ENCODE data around the gene COL24A1.
"Not testable (repeated sequence)": the region's sequence is repeated elsewhere in the genome, so short reads cannot be mapped to it uniquely, and the experiment has no call there.

COL24A1 gene

DNA sequence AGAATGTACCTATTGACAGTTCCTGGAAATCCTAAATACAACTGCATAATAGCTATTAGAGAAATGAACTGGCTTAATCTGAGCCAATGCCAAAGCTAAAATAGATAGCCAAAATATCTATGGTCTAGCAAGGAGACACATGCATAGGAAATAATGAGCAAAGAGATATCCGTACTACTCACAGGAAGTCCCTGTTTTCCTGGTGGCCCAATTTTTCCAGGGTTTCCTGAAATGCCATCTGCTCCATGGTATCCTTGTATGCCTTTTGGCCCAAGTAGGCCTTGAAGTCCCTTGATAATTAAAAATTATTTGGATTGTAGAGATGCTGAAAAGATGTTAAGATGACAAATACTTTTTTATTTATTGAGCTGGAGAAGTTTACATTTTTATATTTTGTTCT lies 340.0 kb downstream of the COL24A1 start:
- POLR2A ChIA-PET: no interaction called here
- Histone ChIP-seq H3K4me1 (ENCODE audit: control extremely low read depth in 1 of 4, control insufficient read depth in 4 of 4, insufficient read depth in 4 of 4, low read length in 3 of 4) (no peaks in the 10 kb centered on the region), H3K4me3 (ENCODE audit: control insufficient read depth in 1 of 7, extremely low read depth in 1 of 7, insufficient read depth in 4 of 7, low read depth in 2 of 7, low read length in 6 of 7) (no peak overlapping the region), H3K27ac (ENCODE audit: insufficient read depth in 1 of 2, low read depth in 1 of 2, low read length in 2 of 2, poor library complexity in 1 of 2, severe bottlenecking in 2 of 2) (no peak overlapping the region), H3K9me3 (ENCODE audit: control extremely low read depth in 1 of 5, control insufficient read depth in 4 of 5, insufficient read depth in 2 of 5, low read depth in 1 of 5, low read length in 4 of 5) (peaks cover 0 to 5% (median 0%) of the 10 kb centered on the region in 5 experiments), H3K27me3 (replicated peaks in 2 of 5; ENCODE audit: control insufficient read depth in 4 of 5, insufficient read depth in 5 of 5, low read length in 4 of 5) (no peaks in the 10 kb centered on the region), H3K36me3 (ENCODE audit: control insufficient read depth in 4 of 4, insufficient read depth in 4 of 4, low read length in 3 of 4) (peaks cover 7 to 43% (median 26%) of the 10 kb centered on the region in 4 experiments)
- CTCF ChIA-PET: interaction anchor here (1.7 kb wide), 1 partner anchor 108 kb away, joined by 4 read pairs; the partner anchor contains the start of gene ZNHIT6
- 90% methylated on average over 1 of the region's 1 CpG for WGBS (ENCODE audit: insufficient coverage)
- no peak for DNase-seq

GRCh38 chr1:85815906-85816305 lies 340.7 kb downstream of the COL24A1 start:
- Histone ChIP-seq H3K27me3 (replicated peaks in 2 of 5; ENCODE audit: control insufficient read depth in 4 of 5, insufficient read depth in 5 of 5, low read length in 4 of 5) (no peaks in the 10 kb centered on the region), H3K27ac (ENCODE audit: insufficient read depth in 1 of 2, low read depth in 1 of 2, low read length in 2 of 2, poor library complexity in 1 of 2, severe bottlenecking in 2 of 2) (no peak overlapping the region), H3K4me3 (ENCODE audit: control insufficient read depth in 1 of 7, extremely low read depth in 1 of 7, insufficient read depth in 4 of 7, low read depth in 2 of 7, low read length in 6 of 7) (no peak overlapping the region), H3K4me1 (ENCODE audit: control extremely low read depth in 1 of 4, control insufficient read depth in 4 of 4, insufficient read depth in 4 of 4, low read length in 3 of 4) (no peaks in the 10 kb centered on the region), H3K9me3 (ENCODE audit: control extremely low read depth in 1 of 5, control insufficient read depth in 4 of 5, insufficient read depth in 2 of 5, low read depth in 1 of 5, low read length in 4 of 5) (peaks cover 0 to 5% (median 0%) of the 10 kb centered on the region in 5 experiments), H3K36me3 (ENCODE audit: control insufficient read depth in 4 of 4, insufficient read depth in 4 of 4, low read length in 3 of 4) (peaks cover 9 to 49% (median 28%) of the 10 kb centered on the region in 4 experiments)
- 100% methylated on average over 1 of the region's 2 CpGs for WGBS (ENCODE audit: insufficient coverage)
- CTCF ChIA-PET: interaction anchor here (1.7 kb wide), 1 partner anchor 108 kb away, joined by 4 read pairs; the partner anchor contains the start of gene ZNHIT6
- DNase-seq: no peak
- POLR2A ChIA-PET: no interaction called here

DNA sequence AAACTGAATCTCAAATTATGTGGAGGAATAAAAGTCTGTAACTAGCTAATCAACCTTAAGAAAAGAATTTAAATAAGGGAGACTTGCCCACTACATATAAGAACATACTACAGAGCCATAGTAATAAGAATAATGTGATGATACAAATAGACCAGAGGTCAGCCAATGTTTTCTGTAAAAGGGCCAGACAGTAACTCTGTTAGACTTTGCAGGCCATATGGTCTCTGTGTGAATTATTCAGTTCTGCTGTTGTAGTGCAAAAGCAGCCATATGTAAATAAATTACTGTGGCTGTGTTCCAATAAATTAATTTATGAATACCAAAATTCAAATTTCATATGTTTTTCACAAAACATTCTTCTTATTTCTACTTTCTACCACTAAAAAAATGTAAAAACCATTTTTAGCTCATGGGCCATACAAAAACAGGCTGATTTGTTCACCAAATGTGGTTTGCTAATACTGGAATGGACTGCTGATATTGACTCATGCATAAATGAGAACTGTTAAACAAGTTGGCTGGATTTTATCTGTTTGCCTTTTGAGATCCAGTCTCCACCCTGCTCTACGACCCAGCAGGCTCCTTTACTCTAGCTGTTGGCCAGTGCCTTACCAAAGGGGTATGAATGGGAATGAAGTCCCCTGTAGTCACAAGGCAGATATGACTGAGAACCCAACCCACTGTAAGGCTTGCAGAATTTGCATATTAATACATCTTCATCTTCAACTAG lies 350.2 kb downstream of the COL24A1 start:
- Histone ChIP-seq H3K4me3 (ENCODE audit: control insufficient read depth in 1 of 7, extremely low read depth in 1 of 7, insufficient read depth in 4 of 7, low read depth in 2 of 7, low read length in 6 of 7) (no peak overlapping the region), H3K4me1 (ENCODE audit: control extremely low read depth in 1 of 4, control insufficient read depth in 4 of 4, insufficient read depth in 4 of 4, low read length in 3 of 4) (no peaks in the 10 kb centered on the region), H3K27me3 (replicated peaks in 2 of 5; ENCODE audit: control insufficient read depth in 4 of 5, insufficient read depth in 5 of 5, low read length in 4 of 5) (no peaks in the 10 kb centered on the region), H3K27ac (ENCODE audit: insufficient read depth in 1 of 2, low read depth in 1 of 2, low read length in 2 of 2, poor library complexity in 1 of 2, severe bottlenecking in 2 of 2) (no peak overlapping the region), H3K36me3 (ENCODE audit: control insufficient read depth in 4 of 4, insufficient read depth in 4 of 4, low read length in 3 of 4) (peaks cover 4 to 44% (median 22%) of the 10 kb centered on the region in 4 experiments), H3K9me3 (ENCODE audit: control extremely low read depth in 1 of 5, control insufficient read depth in 4 of 5, insufficient read depth in 2 of 5, low read depth in 1 of 5, low read length in 4 of 5) (peaks cover 0 to 14% (median 9%) of the 10 kb centered on the region in 5 experiments)
- DNase-seq: no peak
- ChIA-PET POLR2A (no interaction called here), CTCF (no interaction called here)
- WGBS (ENCODE audit: insufficient coverage): no CpG with 5 or more reads among the region's 1 CpG

DNA sequence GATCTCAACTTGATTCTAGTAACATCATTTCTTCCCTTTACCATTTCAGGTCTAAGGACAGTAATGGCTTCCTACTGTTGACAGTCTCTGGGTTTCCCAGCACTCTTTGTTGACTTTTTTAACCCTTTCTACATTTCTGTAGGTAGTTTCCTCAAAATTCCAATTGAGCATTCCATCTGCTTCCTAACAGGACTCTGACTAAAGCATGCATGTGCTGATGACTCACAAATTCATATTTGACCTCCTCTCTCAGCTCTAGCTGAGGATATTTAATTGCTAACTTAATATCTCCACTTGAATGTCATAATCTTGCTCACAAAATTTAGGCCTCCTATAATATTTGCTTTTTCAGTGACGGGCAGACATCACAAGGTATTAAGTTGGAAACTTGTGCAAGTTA lies 355.1 kb downstream of the COL24A1 start:
- no peak overlapping the region for H3K27ac ChIP-seq (ENCODE audit: insufficient read depth in 1 of 2, low read depth in 1 of 2, low read length in 2 of 2, poor library complexity in 1 of 2, severe bottlenecking in 2 of 2)
- POLR2A ChIA-PET: no interaction called here
- no peak overlapping the region for H3K4me3 ChIP-seq (ENCODE audit: control insufficient read depth in 1 of 7, extremely low read depth in 1 of 7, insufficient read depth in 4 of 7, low read depth in 2 of 7, low read length in 6 of 7)

DNA sequence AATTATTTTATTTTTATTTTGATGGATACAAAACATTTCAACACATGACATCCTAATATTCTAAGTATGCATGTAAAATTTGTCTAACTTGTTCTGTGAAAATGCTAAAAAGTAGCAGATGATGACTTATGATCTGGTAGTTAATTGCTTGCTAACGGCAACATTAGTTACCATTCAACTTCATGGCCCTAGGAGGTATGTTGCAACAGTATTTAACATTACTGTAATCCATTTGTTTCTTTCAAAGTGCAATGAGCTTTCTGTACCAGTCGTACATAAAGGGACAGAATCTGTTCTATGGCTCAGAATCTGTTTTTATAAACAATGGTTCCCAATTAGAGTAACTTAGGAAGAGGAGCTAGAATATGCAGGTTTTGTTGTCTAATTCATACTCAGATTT lies 356.8 kb downstream of the COL24A1 start:
- no peak overlapping the region for H3K4me3 ChIP-seq (ENCODE audit: control insufficient read depth in 1 of 7, extremely low read depth in 1 of 7, insufficient read depth in 4 of 7, low read depth in 2 of 7, low read length in 6 of 7)
- no peaks in the 10 kb centered on the region for H3K27me3 ChIP-seq (replicated peaks in 2 of 5; ENCODE audit: control insufficient read depth in 4 of 5, insufficient read depth in 5 of 5, low read length in 4 of 5)
- peaks cover 9 to 24% (median 17%) of the 10 kb centered on the region in 4 experiments for H3K36me3 ChIP-seq (ENCODE audit: control insufficient read depth in 4 of 4, insufficient read depth in 4 of 4, low read length in 3 of 4)
- no peaks in the 10 kb centered on the region for H3K4me1 ChIP-seq (ENCODE audit: control extremely low read depth in 1 of 4, control insufficient read depth in 4 of 4, insufficient read depth in 4 of 4, low read length in 3 of 4)
- 100% methylated on average over 1 of the region's 2 CpGs for whole genome bisulfite sequencing (ENCODE audit: insufficient coverage)
- POLR2A ChIA-PET: no interaction called here
- no peaks in the 10 kb centered on the region for H3K9me3 ChIP-seq (ENCODE audit: control extremely low read depth in 1 of 5, control insufficient read depth in 4 of 5, insufficient read depth in 2 of 5, low read depth in 1 of 5, low read length in 4 of 5)
- no peak overlapping the region for H3K27ac ChIP-seq (ENCODE audit: insufficient read depth in 1 of 2, low read depth in 1 of 2, low read length in 2 of 2, poor library complexity in 1 of 2, severe bottlenecking in 2 of 2)
- CTCF ChIA-PET: no interaction called here
- no peak for DNase-seq

More for the DNA sequence above, 355.1 kb downstream of the COL24A1 start:
- no peak for DNase-seq
- CTCF ChIA-PET: no interaction called here
- no peaks in the 10 kb centered on the region for H3K4me1 ChIP-seq (ENCODE audit: control extremely low read depth in 1 of 4, control insufficient read depth in 4 of 4, insufficient read depth in 4 of 4, low read length in 3 of 4)
- WGBS (ENCODE audit: insufficient coverage): 100% methylated on average over 1 of the region's 1 CpG
- no peaks in the 10 kb centered on the region for H3K27me3 ChIP-seq (replicated peaks in 2 of 5; ENCODE audit: control insufficient read depth in 4 of 5, insufficient read depth in 5 of 5, low read length in 4 of 5)
- no peaks in the 10 kb centered on the region for H3K9me3 ChIP-seq (ENCODE audit: control extremely low read depth in 1 of 5, control insufficient read depth in 4 of 5, insufficient read depth in 2 of 5, low read depth in 1 of 5, low read length in 4 of 5)
- peaks cover 9 to 23% (median 17%) of the 10 kb centered on the region in 4 experiments for H3K36me3 ChIP-seq (ENCODE audit: control insufficient read depth in 4 of 4, insufficient read depth in 4 of 4, low read length in 3 of 4)

DNA sequence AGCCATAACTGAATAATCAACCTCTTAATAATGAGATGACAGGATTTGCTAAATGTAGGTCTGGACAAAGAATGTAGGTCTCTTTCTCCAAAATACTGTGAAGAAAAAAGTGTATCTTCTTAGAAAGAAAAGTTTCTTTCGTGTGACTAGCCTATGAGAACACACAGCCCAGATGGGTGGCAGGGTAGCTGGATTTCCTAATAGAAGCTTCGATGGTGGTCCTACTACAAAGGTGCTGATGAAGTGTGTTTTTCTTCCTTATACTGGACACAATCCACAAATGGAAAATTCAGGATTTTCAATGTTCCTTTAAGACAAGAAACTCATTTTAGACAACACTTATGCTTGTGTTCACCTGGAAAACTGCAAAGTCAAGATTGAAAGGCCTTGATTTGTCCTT lies 358.2 kb downstream of the COL24A1 start:
- POLR2A ChIA-PET: no interaction called here
- Histone ChIP-seq H3K4me3 (ENCODE audit: control insufficient read depth in 1 of 7, extremely low read depth in 1 of 7, insufficient read depth in 4 of 7, low read depth in 2 of 7, low read length in 6 of 7) (no peak overlapping the region), H3K4me1 (ENCODE audit: control extremely low read depth in 1 of 4, control insufficient read depth in 4 of 4, insufficient read depth in 4 of 4, low read length in 3 of 4) (no peaks in the 10 kb centered on the region), H3K9me3 (ENCODE audit: control extremely low read depth in 1 of 5, control insufficient read depth in 4 of 5, insufficient read depth in 2 of 5, low read depth in 1 of 5, low read length in 4 of 5) (no peaks in the 10 kb centered on the region), H3K27me3 (replicated peaks in 2 of 5; ENCODE audit: control insufficient read depth in 4 of 5, insufficient read depth in 5 of 5, low read length in 4 of 5) (no peaks in the 10 kb centered on the region), H3K36me3 (ENCODE audit: control insufficient read depth in 4 of 4, insufficient read depth in 4 of 4, low read length in 3 of 4) (peaks cover 9 to 22% (median 13%) of the 10 kb centered on the region in 4 experiments), H3K27ac (ENCODE audit: insufficient read depth in 1 of 2, low read depth in 1 of 2, low read length in 2 of 2, poor library complexity in 1 of 2, severe bottlenecking in 2 of 2) (no peak overlapping the region)
- DNase-seq: no peak
- CTCF ChIA-PET: no interaction called here
- no CpG with 5 or more reads among the region's 2 CpGs for WGBS (ENCODE audit: insufficient coverage)

- H3K4me3 ChIP-seq (ENCODE audit: control insufficient read depth in 1 of 7, extremely low read depth in 1 of 7, insufficient read depth in 4 of 7, low read depth in 2 of 7, low read length in 6 of 7); H3K9me3 ChIP-seq (ENCODE audit: control extremely low read depth in 1 of 5, control insufficient read depth in 4 of 5, insufficient read depth in 2 of 5, low read depth in 1 of 5, low read length in 4 of 5); DNase-seq; H3K27ac ChIP-seq (ENCODE audit: insufficient read depth in 1 of 2, low read depth in 1 of 2, low read length in 2 of 2, poor library complexity in 1 of 2, severe bottlenecking in 2 of 2); H3K27me3 ChIP-seq (replicated peaks in 2 of 5; ENCODE audit: control insufficient read depth in 4 of 5, insufficient read depth in 5 of 5, low read length in 4 of 5); CTCF ChIA-PET; H3K4me1 ChIP-seq (ENCODE audit: control extremely low read depth in 1 of 4, control insufficient read depth in 4 of 4, insufficient read depth in 4 of 4, low read length in 3 of 4); POLR2A ChIA-PET: not testable (repeated sequence)
- H3K36me3 ChIP-seq (ENCODE audit: control insufficient read depth in 4 of 4, insufficient read depth in 4 of 4, low read length in 3 of 4): peaks cover 4 to 27% (median 9%) of the 10 kb centered on the region in 4 experiments
- WGBS (ENCODE audit: insufficient coverage): 96% methylated on average over 6 of the region's 6 CpGs
These were observed 379.6 kb downstream of the COL24A1 start for GRCh38 chr1:85777021-85777420.

Measured in common myeloid progenitor, CD34-positive (primary cell).